Dermis blood vessel endothelial cell (primary cell): Measurements from ENCODE around the gene FAM90A1. TPM values are rescaled to one million over a fixed set of nuclear protein-coding genes. Genes with fewer than 3 reads are reported as not detected.
"Not testable (repeated sequence)": the region's sequence is repeated elsewhere in the genome, so short reads cannot be mapped to it uniquely, and the experiment has no call there.

ENCODE experiments used
- DNase-seq: peaks from one replicate; pipeline ENCODE4 v3.0.0; 2010
- total RNA-seq: library from RNA; depleted of rRNA; stranded (reverse); fragments of >200 nt; gene quantifications from 2 replicates; pipeline ENCODE4 v1.2.3, GENCODE V29; 2014

The FAM90A1 gene
- total RNA-seq, 1 donor from 2014 or later, result not detected

- not testable (repeated sequence) for DNase-seq
These were observed 6.0 kb upstream of the FAM90A1 start for GRCh38 chr12:8233300-8233855.

GRCh38 chr12:8231666-8232608 is 4.5 kb upstream of the FAM90A1 start:
- DNase-seq, result peak; percentile 36

DNA sequence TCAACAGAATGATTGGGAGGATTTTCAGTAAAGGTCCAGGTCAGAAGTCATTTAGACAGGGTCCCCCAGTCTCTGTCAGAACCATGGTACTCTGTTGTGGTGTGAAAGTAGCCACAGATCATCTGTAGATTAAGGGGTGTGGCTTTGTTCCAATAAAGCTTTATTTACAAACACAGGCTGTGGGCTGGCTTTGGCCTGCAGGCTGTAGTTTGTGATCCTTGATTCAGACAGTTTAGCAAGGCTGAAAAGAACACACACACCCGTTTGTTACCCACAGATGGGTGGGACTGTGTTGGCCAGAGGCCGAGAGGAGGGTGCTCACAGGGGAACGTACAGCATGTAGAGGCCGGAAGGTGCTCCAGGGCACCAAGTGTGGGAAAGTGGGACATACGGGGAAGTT is 3.6 kb upstream of the FAM90A1 start:
- not testable (repeated sequence) for DNase-seq

- DNase-seq, result not testable (repeated sequence)
These were observed 2.1 kb upstream of the FAM90A1 start for GRCh38 chr12:8229486-8229885.

DNA sequence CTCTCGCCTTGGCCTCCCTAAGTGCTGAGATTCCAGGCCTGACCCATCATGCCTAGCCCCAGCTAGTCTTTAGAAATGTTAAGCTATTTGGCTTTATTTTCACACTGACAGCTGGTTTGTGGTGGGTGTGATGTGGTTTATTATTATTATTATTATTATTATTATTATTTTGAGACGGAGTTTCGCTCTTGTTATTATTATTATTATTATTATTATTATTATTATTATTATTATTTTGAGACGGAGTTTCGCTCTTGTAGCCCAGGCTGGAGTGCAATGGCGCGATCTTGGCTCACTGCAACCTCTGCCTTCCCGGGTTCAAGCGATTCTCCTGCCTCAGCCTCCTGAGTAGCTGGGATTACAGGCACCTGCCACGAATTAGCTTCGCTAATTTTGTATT is 1.2 kb upstream of the FAM90A1 start:
- not testable (repeated sequence) for DNase-seq

- not testable (repeated sequence) for DNase-seq
These were observed 287 bp upstream of the FAM90A1 start for GRCh38 chr12:8227732-8228077.

GRCh38 chr12:8226355-8226754 is 1.1 kb downstream of the FAM90A1 start:
- no peak for DNase-seq

- DNase-seq, result not testable (repeated sequence)
These were observed 2.6 kb downstream of the FAM90A1 start for GRCh38 chr12:8224782-8225181.

DNA sequence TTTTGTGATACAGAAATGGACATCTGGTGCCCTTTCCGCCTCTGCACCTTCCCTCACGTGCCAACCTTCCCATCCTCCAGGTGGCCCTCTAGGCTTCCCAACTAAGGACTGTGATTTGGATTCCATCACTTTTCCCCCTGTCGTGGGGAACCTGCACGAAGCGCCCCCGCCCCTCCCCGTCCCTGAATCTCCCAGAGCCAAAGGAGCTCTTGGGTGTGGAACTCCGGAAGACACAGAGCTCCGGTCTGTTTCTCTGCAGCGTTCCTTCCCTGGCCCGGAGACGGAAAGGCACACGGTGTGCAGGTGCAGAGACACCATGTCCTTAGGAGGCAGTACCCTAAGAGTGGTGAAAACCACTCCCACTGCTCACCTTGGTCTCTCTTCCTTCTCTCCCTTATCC is 3.8 kb downstream of the FAM90A1 start:
- DNase-seq, result not testable (repeated sequence)

DNA sequence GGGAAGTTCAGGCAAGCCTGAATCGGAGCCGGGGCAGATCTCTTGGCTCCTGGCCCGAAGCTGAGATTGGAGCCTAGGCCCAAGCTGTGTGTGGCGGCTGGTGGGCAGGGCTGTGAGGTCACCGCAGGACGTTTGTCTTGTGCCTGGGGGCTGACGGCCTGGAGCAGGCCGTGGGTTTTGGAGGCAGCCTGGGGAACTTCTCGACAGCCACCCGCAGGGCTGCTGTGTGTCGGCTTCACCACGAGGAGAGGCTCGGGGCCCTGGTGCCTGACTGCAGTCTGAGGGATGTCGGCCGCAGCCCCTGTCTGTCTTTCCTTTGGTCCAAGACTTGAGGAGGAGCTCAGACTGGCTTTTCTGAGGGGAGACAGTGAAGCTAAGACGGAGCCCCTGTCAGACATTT is 5.1 kb downstream of the FAM90A1 start:
- not testable (repeated sequence) for DNase-seq

GRCh38 chr12:8221844-8222243 is 5.6 kb downstream of the FAM90A1 start:
- DNase-seq, result not testable (repeated sequence)

DNA sequence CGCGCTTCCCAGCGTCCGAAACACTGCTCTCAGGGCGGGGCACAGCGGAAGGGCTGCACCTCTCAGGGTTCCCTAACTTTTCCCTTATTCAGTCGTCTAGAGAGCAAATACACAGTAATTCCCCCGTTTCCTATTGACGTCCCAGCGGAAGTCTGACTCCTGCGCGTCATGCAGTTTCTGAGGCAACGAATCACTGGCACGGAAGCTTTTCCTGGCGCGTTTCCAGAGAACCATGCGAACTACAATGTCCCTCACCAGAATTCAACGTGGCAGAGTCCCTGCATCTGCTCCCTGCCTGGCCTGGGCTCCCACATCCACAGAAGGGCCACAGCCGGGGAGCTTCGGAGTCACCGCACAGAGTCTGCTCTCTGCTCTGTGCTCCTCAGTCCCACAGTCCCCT is 6.0 kb downstream of the FAM90A1 start:
- peak; percentile 98 for DNase-seq

DNA sequence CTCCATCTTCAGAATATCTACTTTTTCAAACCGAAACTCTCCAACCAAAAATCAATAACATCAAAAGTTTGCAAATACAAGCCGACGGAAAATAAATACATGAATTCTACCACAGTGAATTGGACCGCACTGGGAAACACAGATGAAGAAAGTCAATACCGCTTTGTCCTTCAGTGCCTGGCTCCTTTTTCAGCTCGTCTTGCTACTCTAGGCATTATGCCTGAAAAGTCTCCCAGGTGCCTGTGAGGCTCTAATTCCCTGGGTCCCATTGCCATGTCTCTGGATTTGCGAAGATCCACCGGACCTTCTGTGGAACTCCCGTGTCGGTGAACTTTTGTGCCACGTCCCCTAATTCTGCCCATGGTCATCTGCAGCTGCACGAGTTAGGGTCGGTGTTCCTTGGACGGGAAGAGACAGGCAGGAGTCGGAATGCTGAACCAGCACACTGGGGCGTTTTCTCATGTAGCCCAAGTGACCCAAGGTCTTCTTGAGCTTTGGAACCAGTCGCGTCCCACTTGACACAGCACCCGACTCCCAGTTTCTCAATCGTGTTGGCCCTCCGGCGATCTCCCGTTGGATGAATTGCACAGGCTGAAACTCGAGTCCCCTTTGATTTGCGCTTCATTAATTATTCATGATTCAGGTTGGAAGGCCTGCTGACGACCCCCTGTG is 8.6 kb downstream of the FAM90A1 start:
- not testable (repeated sequence) for DNase-seq

GRCh38 chr12:8197685-8198308 is 29.6 kb downstream of the FAM90A1 start:
- not testable (repeated sequence) for DNase-seq

- DNase-seq, result peak; percentile 3
These were observed 39.3 kb downstream of the FAM90A1 start for GRCh38 chr12:8188088-8188487.

GRCh38 chr12:8184206-8184605 is 43.2 kb downstream of the FAM90A1 start:
- DNase-seq, result not testable (repeated sequence)

- not testable (repeated sequence) for DNase-seq
These were observed 44.1 kb downstream of the FAM90A1 start for GRCh38 chr12:8183346-8183745.

DNA sequence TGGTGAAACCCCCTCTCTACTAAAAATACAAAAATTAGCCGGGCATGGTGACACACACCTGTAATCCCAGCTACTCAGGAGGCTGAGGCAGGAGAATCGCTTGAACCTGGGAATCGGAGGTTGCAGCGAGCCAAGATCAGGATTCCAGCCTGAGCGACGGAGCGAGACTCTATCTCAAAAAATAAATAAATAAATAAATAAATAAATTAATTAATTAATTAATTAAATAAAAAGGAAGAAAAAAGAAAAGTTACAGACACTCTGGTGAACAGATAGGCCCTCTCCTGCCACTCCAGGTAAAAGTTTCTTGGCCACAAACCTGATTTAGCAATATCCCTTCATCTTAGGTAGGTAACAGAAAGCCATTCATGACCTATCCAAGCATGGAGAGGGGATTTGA is 44.5 kb downstream of the FAM90A1 start:
- DNase-seq, result not testable (repeated sequence)

- DNase-seq, result not testable (repeated sequence)
These were observed 46.1 kb downstream of the FAM90A1 start for GRCh38 chr12:8181271-8181670.

DNA sequence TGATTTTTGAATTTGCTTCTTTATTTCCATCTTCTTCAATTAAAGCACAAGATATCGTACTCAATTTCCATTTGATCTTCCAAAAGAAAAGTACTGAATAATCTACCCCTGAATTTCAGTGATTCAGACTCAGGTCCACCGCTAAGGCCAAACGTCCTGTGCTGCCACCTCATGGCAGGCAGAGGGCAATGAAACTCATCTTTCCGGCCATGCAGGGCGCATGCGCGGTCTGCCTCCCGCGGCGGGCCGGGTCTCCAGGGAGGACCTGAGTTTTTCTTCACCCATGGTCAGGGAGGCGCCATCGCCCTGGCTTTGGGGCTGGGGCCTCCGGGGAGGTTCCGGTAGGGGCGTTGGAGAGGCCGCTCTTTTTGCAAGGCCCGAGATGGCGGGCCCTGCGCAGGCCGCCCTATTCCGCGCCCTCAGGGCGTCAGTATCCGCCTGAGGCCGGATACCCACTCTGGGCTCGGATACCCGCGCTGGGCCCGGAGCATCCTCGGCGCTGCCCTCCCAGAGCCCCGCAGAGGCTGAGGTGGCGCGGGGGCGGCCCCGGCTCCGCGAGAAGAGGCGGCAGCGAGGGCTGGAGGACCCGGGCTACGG is 47.3 kb downstream of the FAM90A1 start:
- DNase-seq, result peak; percentile 64

GRCh38 chr12:8172911-8173310 is 54.5 kb downstream of the FAM90A1 start:
- not testable (repeated sequence) for DNase-seq
